HEK293 (cell line): ENCODE measurements around the gene MAGI2.

ENCODE experiments used
- CTCF ChIP-seq: fragments of 450-650 bp; formaldehyde crosslinking; IDR thresholded peaks from 2 replicates; pipeline ENCODE4 v1.5.1; 2016; ENCODE audit warnings: missing biosample characterization, missing genetic modification characterization
- FEZF1 ChIP-seq: fragments of 450-650 bp; formaldehyde crosslinking; IDR thresholded peaks from 2 replicates; pipeline ENCODE4 v1.5.1; 2016; ENCODE audit warnings: missing biosample characterization, missing genetic modification characterization
- HOXA7 ChIP-seq: sonication (generic); formaldehyde crosslinking; IDR thresholded peaks from 2 replicates; pipeline ENCODE4 v1.8.1; 2022; ENCODE audit warnings: missing genetic modification reagents, borderline replicate concordance
- KLF9 ChIP-seq: fragments of 450-650 bp; formaldehyde crosslinking; IDR thresholded peaks from 2 replicates; pipeline ENCODE4 v1.5.1; 2016; ENCODE audit warnings: missing biosample characterization, missing genetic modification characterization, low read depth
- PRDM10 ChIP-seq: fragments of 450-650 bp; formaldehyde crosslinking; IDR thresholded peaks from 2 replicates; pipeline ENCODE4 v1.5.1; 2016; ENCODE audit warnings: missing biosample characterization, missing genetic modification characterization
- SALL2 ChIP-seq: fragments of 450-650 bp; formaldehyde crosslinking; IDR thresholded peaks from 2 replicates; pipeline ENCODE4 v1.5.0; 2017; ENCODE audit warnings: missing biosample characterization, mild to moderate bottlenecking, missing genetic modification characterization, borderline replicate concordance
- TCF7L2 ChIP-seq: IDR thresholded peaks from 2 replicates; pipeline ENCODE4 v1.6.1; 2011; ENCODE audit warnings: low read depth, mild to moderate bottlenecking, inconsistent platforms, low read length, moderate library complexity, borderline replicate concordance
- ZBTB21 ChIP-seq: fragments of 450-650 bp; formaldehyde crosslinking; IDR thresholded peaks from 2 replicates; pipeline ENCODE4 v1.5.1; 2017; ENCODE audit warnings: missing biosample characterization, missing genetic modification characterization
- ZFP3 ChIP-seq: fragments of 450-650 bp; formaldehyde crosslinking; IDR thresholded peaks from 2 replicates; pipeline ENCODE4 v1.5.1; 2016; ENCODE audit warnings: low read depth, missing biosample characterization, missing genetic modification characterization
- ZNF138 ChIP-seq: fragments of 450-650 bp; formaldehyde crosslinking; IDR thresholded peaks from 2 replicates; pipeline ENCODE4 v1.5.1; 2016; ENCODE audit warnings: missing biosample characterization, missing genetic modification characterization, borderline replicate concordance
- ZNF311 ChIP-seq: fragments of 450-650 bp; formaldehyde crosslinking; IDR thresholded peaks from 2 replicates; pipeline ENCODE4 v1.5.1; 2017; ENCODE audit warnings: missing biosample characterization, missing genetic modification characterization, borderline replicate concordance

- TF ChIP-seq ZBTB21 (no peak), CTCF (tag by site-specific recombination) (no peak), FEZF1 (no peak), PRDM10 (tag by site-specific recombination) (no peak), ZNF311 (no peak), ZFP3 (tag by site-specific recombination) (no peak), ZNF138 (no peak), SALL2 (tag by site-specific recombination) (no peak), TCF7L2 (no peak), KLF9 (tag by site-specific recombination) (no peak), HOXA7 (CRISPR knock-in tag) (no peak)
Observed at GRCh38 chr7:78296644-78297371, 1156.7 kb downstream of the MAGI2 start.
